ENCODE results near the gene LARGE1. TPM values are rescaled to one million over a fixed set of nuclear protein-coding genes. Genes with fewer than 3 reads are reported as not detected.

The LARGE1 gene
- total and polyA plus RNA-seq, 2 of the 4 experiments (the other 2 are of a cell fraction), result 6.2 to 12.4 TPM

DNA sequence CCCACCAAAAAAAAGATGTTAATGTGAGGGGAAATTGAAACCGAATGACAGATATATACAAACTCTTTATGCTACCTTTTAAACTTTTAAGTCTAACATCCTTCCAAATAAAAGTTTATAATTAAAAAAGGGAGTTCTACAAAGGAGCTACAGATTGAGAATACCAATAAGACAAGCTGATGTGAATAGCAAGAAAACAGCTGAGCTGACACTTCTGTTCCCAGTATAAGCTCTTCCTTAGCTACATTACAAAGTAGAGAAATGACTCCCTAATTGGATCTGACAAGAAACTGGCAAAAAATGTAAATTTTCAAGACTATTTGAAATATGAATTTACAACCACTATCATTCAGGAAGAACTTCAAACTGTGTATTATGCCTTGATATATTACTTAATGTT lies 567.5 kb downstream of the LARGE1 start:
- intact Hi-C loops (cut with micrococcal nuclease) (no loop called here), in situ Hi-C loops (cut with MboI; ENCODE audit: low sequenced_read_pairs) (no loop called here), dilution Hi-C loops (cut with HindIII; ENCODE audit: low sequenced_read_pairs, unreplicated experiment) (no loop called here)
- Histone ChIP-seq H3K14ac (replicated peaks; ENCODE audit: low read depth, low read length) (no peak overlapping the region), H4K5ac (ENCODE audit: low read depth, low read length) (no peak overlapping the region), H2BK120ac (ENCODE audit: low read depth, low read length) (no peak overlapping the region), H3K23ac (ENCODE audit: low read depth, low read length) (no peak overlapping the region), H3K79me1 (ENCODE audit: low read depth in 1 of 2, low read length in 2 of 2) (no peaks in the 10 kb centered on the region), H4K91ac (ENCODE audit: insufficient read depth, low read depth, low read length) (no peak overlapping the region), H2AFZ (replicated peaks; ENCODE audit: low read length, poor library complexity) (no peak overlapping the region), H3K4me1 (ENCODE audit: control insufficient read depth, insufficient read depth, low read length) (peaks cover 9% of the 10 kb centered on the region), H3K18ac (ENCODE audit: low read depth, low read length) (no peak overlapping the region), H2AK9ac (replicated peaks; ENCODE audit: low read depth, low read length, poor library complexity) (no peak overlapping the region), H2BK5ac (ENCODE audit: low read depth, low read length, poor library complexity, severe bottlenecking) (no peak overlapping the region), H3K4ac (ENCODE audit: low read depth, low read length) (no peak overlapping the region), H3K36me3 (ENCODE audit: control insufficient read depth, insufficient read depth, low read length) (no peaks in the 10 kb centered on the region; the same call in 1 of the 2 replicates), H3K4me3 (ENCODE audit: insufficient read depth, low read depth, low read length) (no peak overlapping the region), H2BK20ac (ENCODE audit: low read depth, low read length) (no peak overlapping the region), H3K4me2 (ENCODE audit: low read depth, low read length) (no peak overlapping the region), H3K9me3 (ENCODE audit: control insufficient read depth, insufficient read depth, low read length) (no peaks in the 10 kb centered on the region), H4K8ac (ENCODE audit: low read depth in 2 of 2, low read length in 2 of 2) (no peak overlapping the region), H2BK15ac (ENCODE audit: low read depth, low read length) (no peak overlapping the region), H3K27me3 (ENCODE audit: control insufficient read depth, insufficient read depth, low read length) (no peaks in the 10 kb centered on the region), H2AK5ac (ENCODE audit: low read depth, low read length) (no peak overlapping the region), H3K56ac (ENCODE audit: extremely low read depth, insufficient read depth, low read length) (no peak overlapping the region), H3K9me1 (ENCODE audit: insufficient read depth, low read length) (no peaks in the 10 kb centered on the region), H3K27ac (ENCODE audit: insufficient read depth, low read length) (no peak overlapping the region), H3K9ac (ENCODE audit: low read depth, low read length) (no peak overlapping the region), H4K20me1 (ENCODE audit: insufficient read depth, low read length) (no peaks in the 10 kb centered on the region)
- peak; percentile 69 for TF ChIP-seq MAFK (IDR thresholded peaks at IDR 0.05; ENCODE audit: low read depth, low read length)
- TF ChIP-seq RCOR1 (IDR thresholded peaks at IDR 0.05; ENCODE audit: insufficient replicate concordance, low read length), result no peak
- WGBS, 2 experiments (ENCODE audit: extremely low coverage in 2 of 2, insufficient read length in 1 of 2), result no CpG with 5 or more reads among the region's 1 CpG
- CTCF ChIA-PET, result interaction anchor here (0.6 kb wide), 1 partner anchor 86 kb away, joined by 8 read pairs; no protein-coding TSS in a partner anchor
- POLR2A ChIA-PET (ENCODE audit: unreplicated experiment), result no interaction called here
- ATAC-seq (ENCODE audit: low read depth), result peak; percentile 40
- no peak for DNase-seq
- BruUV-seq (replicated peaks), result no TSS peak

Data from IMR-90 (cell line).